ENCODE results near the gene MRPL55. TPM values are rescaled to one million over a fixed set of nuclear protein-coding genes. Genes with fewer than 3 reads are reported as not detected.

MRPL55 gene
- polyA plus RNA-seq, 1 donor (not counting 4 experiments of a cell fraction or from before 2014, with no cell fraction given), result 28.4 TPM

DNA sequence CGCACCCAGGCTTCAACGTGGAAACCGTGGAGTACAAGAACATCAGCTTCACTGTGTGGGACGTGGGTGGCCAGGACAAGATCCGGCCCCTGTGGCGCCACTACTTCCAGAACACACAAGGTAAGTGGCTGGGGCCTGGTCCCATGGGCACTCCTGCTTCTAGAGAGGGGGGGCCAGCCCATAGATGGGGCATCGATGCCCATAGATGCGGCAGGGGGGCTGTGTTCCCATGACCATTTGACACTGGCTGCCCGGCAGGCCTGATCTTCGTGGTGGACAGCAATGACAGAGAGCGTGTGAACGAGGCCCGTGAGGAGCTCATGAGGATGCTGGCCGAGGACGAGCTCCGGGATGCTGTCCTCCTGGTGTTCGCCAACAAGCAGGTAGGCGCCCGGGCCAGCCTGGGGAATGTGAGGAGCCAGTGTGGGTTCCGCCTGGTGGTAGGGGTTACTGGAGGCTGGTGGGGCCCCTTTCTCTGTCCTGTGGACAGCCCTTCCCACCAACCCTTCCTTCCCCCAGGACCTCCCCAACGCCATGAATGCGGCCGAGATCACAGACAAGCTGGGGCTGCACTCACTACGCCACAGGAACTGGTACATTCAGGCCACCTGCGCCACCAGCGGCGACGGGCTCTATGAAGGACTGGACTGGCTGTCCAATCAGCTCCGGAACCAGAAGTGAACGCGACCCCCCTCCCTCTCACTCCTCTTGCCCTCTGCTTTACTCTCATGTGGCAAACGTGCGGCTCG, 11.6 kb downstream of the MRPL55 start:
- Histone ChIP-seq H3K9ac (ENCODE audit: control insufficient read depth, extremely low read depth, insufficient read depth, low read length) (no peak overlapping the region), H3K4me3 (ENCODE audit: control insufficient read depth in 2 of 3, extremely low read depth in 1 of 3, insufficient read depth in 2 of 3, low read depth in 1 of 3, low read length in 3 of 3) (no peak overlapping the region), H3K4me2 (ENCODE audit: control insufficient read depth, extremely low read depth, insufficient read depth, low read depth, low read length) (no peak overlapping the region), H3K27me3 (ENCODE audit: control insufficient read depth, extremely low read depth, insufficient read depth, low read length) (no peaks in the 10 kb centered on the region), H2AFZ (ENCODE audit: control insufficient read depth, low read length) (no peak overlapping the region), H4K20me1 (ENCODE audit: control insufficient read depth, extremely low read depth, insufficient read depth, low read length) (peaks cover 68% of the 10 kb centered on the region), H3K36me3 (ENCODE audit: control insufficient read depth in 2 of 2, extremely low read depth in 1 of 2, insufficient read depth in 2 of 2, low read length in 2 of 2) (peaks cover 29 to 42% of the 10 kb centered on the region in 2 experiments), H3K79me2 (ENCODE audit: control insufficient read depth, insufficient read depth, low read length) (peaks cover 90% of the 10 kb centered on the region), H3K4me1 (ENCODE audit: control insufficient read depth, extremely low read depth, insufficient read depth, low read length) (peaks cover 8% of the 10 kb centered on the region), H3K9me3 (ENCODE audit: control insufficient read depth, low read depth, low read length) (peaks cover 5% of the 10 kb centered on the region), H3K9me1 (ENCODE audit: control insufficient read depth, extremely low read depth, insufficient read depth, low read length) (peaks cover 4% of the 10 kb centered on the region), H3K27ac (ENCODE audit: control insufficient read depth, insufficient read depth, low read length) (no peak overlapping the region)
- FAIRE-seq, result no peak
- TF ChIP-seq, protein P1, sequence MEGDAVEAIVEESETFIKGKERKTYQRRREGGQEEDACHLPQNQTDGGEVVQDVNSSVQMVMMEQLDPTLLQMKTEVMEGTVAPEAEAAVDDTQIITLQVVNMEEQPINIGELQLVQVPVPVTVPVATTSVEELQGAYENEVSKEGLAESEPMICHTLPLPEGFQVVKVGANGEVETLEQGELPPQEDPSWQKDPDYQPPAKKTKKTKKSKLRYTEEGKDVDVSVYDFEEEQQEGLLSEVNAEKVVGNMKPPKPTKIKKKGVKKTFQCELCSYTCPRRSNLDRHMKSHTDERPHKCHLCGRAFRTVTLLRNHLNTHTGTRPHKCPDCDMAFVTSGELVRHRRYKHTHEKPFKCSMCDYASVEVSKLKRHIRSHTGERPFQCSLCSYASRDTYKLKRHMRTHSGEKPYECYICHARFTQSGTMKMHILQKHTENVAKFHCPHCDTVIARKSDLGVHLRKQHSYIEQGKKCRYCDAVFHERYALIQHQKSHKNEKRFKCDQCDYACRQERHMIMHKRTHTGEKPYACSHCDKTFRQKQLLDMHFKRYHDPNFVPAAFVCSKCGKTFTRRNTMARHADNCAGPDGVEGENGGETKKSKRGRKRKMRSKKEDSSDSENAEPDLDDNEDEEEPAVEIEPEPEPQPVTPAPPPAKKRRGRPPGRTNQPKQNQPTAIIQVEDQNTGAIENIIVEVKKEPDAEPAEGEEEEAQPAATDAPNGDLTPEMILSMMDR (optimal IDR thresholded peaks at IDR 0.05 in 1 of 3, IDR thresholded peaks at IDR 0.05 in 1 of 3, conservative IDR thresholded peaks at IDR 0.05 in 1 of 3; ENCODE audit: extremely low read depth in 1 of 3, insufficient read depth in 2 of 3, low read length in 3 of 3), result no peak
- TF ChIP-seq EZH2 (IDR thresholded peaks at IDR 0.05; ENCODE audit: low read length), result no peak
- dilution Hi-C loops (cut with MboI; ENCODE audit: extremely low pct_ligation_motif_present, low sequenced_read_pairs), result no loop called here
- no peak for DNase-seq (ENCODE audit: low read depth, low spot score)

GRCh38 chr1:228096416-228097332, 12.4 kb downstream of the MRPL55 start:
- Histone ChIP-seq H3K4me2 (ENCODE audit: control insufficient read depth, extremely low read depth, insufficient read depth, low read depth, low read length) (no peak overlapping the region), H3K4me3 (ENCODE audit: control insufficient read depth in 2 of 3, extremely low read depth in 1 of 3, insufficient read depth in 2 of 3, low read depth in 1 of 3, low read length in 3 of 3) (no peak overlapping the region), H3K9ac (ENCODE audit: control insufficient read depth, extremely low read depth, insufficient read depth, low read length) (no peak overlapping the region), H2AFZ (ENCODE audit: control insufficient read depth, low read length) (no peak overlapping the region), H3K9me3 (ENCODE audit: control insufficient read depth, low read depth, low read length) (peaks cover 5% of the 10 kb centered on the region), H3K79me2 (ENCODE audit: control insufficient read depth, insufficient read depth, low read length) (peaks cover 92% of the 10 kb centered on the region), H3K27me3 (ENCODE audit: control insufficient read depth, extremely low read depth, insufficient read depth, low read length) (no peaks in the 10 kb centered on the region), H3K27ac (ENCODE audit: control insufficient read depth, insufficient read depth, low read length) (no peak overlapping the region), H3K9me1 (ENCODE audit: control insufficient read depth, extremely low read depth, insufficient read depth, low read length) (peaks cover 4% of the 10 kb centered on the region), H3K36me3 (ENCODE audit: control insufficient read depth in 2 of 2, extremely low read depth in 1 of 2, insufficient read depth in 2 of 2, low read length in 2 of 2) (peaks cover 31 to 45% of the 10 kb centered on the region in 2 experiments), H4K20me1 (ENCODE audit: control insufficient read depth, extremely low read depth, insufficient read depth, low read length) (peaks cover 75% of the 10 kb centered on the region), H3K4me1 (ENCODE audit: control insufficient read depth, extremely low read depth, insufficient read depth, low read length) (peaks cover 14% of the 10 kb centered on the region)
- DNase-seq (ENCODE audit: low read depth, low spot score), result no peak
- dilution Hi-C loops (cut with MboI; ENCODE audit: extremely low pct_ligation_motif_present, low sequenced_read_pairs), result no loop called here
- TF ChIP-seq, protein P1 (optimal IDR thresholded peaks at IDR 0.05 in 1 of 3, IDR thresholded peaks at IDR 0.05 in 1 of 3, conservative IDR thresholded peaks at IDR 0.05 in 1 of 3; ENCODE audit: extremely low read depth in 1 of 3, insufficient read depth in 2 of 3, low read length in 3 of 3), result no peak
- TF ChIP-seq EZH2 (IDR thresholded peaks at IDR 0.05; ENCODE audit: low read length), result no peak
- no peak for FAIRE-seq

Data from keratinocyte (primary cell).